GM18499 (cell line): ENCODE data around the gene ADGRD1.

Source experiments
- ATAC-seq: cut with Tn5 transposase; IDR thresholded peaks from one replicate; pipeline ENCODE4 v1.9.1; 2021; ENCODE audit warnings: moderate number of reproducible peaks; ENCODE audit not compliant: insufficient read depth, unreplicated experiment

Gene ADGRD1

DNA sequence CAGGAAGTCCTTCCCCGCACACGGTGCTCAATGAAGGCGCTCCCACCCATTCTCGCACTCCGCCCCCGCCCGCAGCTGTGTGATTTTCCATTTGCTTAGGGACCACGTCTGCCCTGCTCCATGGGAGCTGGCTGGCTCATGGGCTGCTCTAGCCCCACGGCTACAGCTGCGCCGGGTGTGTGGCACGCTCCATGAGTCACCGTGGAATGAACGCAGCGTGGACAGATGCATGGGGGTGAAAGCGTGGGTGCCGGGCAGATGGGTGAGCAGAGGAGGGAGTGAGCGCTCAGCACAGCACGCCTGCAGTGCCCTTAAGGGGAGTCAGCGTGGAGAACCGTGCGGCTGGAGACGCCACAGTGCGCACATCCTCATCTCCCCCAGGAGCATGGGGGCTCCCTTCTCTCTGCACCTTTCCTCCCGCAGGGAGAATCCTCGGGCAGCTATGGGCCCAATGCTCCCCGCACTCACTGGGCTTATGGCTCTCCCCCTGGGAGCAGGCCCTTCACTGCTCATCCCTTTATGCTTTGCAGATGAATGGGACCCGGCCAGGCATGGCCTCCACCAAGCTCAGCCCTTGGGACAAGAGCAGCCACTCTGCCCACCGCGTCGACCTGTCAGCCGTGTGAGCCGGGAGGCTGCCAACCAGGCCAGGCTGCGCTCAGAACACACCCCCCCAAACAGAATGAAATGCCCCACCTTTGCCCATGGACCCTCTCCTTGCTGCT is 185.1 kb downstream of the ADGRD1 start:
- ATAC-seq: no peak

DNA sequence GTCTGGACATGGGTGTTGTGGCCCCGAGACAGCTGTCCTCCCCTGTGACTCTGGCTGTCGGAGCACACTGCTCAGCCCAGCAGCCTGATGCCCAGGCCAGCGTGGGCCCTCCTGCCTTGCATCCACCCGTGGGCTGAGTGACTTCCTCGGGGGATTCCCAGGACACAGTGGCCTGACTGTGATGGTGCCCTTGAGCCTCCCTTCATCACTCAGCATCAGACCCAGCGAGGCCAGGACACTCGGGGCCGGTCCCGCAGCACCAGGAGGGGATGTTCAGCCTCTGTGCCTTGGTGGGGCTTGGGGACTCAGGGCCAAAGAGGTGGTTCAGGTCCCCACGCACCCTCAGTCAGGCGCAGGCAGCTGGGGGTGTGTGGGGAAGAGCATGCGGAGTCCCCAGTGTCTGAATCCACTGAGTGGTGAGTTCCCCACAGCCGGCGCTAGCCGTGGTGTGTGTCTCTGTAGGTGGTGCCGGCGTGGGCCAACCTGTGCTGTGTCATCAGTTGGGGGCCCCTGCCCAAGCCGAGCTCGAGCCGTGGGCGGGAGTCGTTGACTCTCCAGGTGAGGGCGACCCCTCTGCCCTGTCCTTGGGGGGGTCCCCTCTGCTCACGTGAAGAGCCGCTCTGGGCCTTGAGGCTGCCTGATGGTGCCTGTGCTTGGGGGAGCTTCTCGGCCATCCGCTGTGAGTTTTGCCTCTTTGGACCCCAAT is 185.8 kb downstream of the ADGRD1 start:
- ATAC-seq: no peak

DNA sequence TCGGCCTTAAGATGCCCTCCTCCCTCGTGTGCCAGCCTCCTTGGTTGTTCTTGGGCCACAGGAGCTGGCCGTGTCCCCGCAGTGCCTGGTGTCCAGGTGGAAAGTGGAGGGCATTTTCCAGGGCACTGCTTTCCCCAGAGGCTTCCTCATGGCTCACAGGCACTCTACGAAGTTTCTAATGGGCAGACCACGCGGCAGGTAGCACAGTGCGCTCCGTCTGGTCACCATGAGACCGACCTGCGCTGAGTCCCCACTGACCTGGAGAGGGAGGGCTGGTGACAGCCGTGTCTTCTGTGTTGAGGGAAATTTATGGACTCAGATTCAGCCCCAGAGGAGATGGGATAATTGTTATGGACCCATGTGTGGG is 186.3 kb downstream of the ADGRD1 start:
- no peak for ATAC-seq

DNA sequence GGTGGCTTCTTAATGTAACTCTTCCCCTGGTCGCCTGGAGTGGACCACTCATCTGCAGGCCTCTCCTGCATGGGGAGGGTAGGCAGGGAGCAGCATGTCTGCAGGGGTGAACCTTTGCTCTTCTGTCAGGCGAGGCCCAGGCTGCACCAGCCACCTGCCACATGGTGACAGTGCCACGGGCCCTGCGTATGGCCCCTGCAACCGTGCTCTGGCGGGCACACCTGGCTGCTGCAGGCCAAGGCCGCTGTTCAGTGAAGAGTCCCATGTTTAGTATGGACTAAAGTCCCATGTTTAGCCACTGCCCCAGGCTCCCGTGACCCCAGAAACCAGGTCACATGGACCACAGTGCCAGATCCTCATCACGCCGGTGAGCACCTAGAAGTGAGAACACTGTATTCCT is 187.0 kb downstream of the ADGRD1 start:
- ATAC-seq: no peak

DNA sequence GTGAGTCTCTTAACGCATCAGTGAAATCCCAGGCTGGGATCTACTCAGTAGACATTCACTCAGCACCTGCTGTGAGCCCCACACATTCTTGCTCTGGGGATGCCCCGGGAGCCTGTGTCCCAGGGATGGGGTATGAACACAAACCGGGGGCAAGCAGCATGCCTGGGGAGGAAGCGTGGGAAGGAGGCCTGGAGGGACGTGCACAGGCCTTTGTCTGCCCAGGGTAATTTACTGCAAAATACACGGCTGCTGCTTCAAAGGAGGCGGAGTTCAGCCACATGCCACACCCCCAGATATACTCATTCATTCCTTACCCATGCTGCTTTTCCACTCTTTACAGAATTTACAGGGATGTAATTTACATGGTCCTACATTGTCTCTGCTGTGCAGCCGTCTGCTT is 187.8 kb downstream of the ADGRD1 start:
- no peak for ATAC-seq

DNA sequence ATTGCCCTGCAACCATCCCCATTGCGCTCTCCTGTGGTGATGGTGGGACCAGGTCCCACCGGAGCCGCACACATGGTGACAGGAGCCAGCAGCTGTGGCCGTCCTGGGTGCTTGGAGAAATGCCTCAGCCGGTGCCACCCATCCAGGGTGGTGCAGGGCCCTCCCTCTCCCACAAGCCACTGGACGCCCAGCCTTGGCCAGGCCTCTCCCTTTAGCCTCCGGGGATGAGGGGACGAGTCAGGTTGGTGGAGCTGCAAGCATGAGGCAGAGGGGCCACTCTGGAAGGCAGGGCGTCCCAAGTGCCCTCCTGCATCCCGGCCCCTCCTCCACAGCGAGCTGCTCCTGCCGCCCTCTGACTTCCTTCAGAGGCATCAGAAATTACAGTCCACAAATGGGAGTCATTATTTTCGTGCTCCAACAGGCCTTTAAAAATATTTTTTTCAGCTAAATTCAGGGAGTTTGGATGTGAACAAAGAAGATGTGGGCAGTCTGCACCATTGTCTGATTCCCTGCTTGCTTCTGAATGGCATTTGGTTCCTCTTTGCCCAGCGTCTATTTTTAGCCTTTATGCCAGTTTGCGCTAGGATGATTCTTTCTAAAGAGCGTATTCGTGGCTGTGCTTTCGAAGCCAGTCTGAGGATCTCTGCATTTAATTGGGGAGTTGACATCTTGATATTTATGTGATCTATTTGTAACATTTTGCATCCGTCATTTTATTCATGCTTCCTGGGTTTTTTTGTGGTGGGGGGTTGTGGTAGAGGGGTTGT is 189.4 kb downstream of the ADGRD1 start:
- ATAC-seq: no peak

DNA sequence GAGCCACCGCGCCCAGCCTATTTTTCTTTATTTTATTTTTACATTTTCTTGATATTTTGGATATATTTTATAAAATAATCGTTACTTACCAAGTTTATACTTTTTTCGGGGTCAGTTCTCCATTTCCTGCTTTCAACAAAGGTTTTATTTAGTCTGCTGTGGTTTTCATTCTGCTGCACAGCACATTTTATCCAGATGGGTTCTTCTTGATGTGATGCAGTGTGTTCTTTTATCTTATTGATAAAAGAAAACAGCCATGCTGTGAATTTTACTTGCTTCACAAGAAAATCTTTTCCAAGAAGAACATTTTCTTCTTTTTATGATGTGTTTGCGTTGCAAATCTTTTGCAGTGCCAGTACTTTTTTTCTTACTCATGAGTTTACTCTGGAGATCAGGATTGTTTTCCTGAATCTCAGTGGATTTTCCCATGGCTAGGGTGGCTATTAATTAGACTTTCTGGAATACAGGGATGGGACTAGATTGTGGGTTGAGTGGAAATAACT is 192.5 kb downstream of the ADGRD1 start:
- no peak for ATAC-seq

DNA sequence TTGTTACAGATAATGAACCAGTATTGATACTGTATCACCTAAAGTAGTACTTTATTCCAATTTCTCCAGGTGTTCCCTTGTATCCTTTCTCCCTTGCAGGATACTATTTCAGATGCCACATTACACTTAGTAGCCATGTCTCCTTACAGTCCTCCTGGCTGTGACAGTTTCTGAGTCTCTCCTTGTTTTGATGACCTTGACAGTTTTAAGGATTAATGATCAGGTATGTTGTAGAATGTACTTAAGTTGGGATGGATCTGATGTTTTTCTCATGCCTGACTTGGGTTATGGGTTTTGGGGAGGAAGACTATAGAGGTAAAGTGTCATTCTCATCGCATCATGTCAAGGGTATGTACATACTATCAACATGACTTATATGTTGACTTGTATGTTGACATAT is 193.6 kb downstream of the ADGRD1 start:
- ATAC-seq: no peak

DNA sequence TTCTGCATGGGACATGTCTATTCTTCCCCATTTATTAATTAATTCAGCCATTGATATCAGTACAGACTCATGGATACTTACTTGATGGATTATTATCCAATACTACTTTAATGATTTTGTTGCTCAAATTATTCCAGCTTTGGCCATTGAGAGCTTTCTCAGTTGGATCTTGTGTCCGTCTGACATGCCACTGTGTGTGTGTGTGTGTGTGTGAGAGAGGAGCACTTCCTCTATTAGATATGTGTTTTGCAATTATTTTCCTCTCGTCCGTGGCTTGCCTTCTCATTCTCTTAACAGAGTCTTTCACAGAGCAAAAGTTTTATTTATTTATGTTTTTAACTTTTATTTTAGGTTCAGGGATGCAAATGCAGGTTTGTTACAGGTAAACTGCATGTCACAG is 194.2 kb downstream of the ADGRD1 start:
- ATAC-seq: no peak

DNA sequence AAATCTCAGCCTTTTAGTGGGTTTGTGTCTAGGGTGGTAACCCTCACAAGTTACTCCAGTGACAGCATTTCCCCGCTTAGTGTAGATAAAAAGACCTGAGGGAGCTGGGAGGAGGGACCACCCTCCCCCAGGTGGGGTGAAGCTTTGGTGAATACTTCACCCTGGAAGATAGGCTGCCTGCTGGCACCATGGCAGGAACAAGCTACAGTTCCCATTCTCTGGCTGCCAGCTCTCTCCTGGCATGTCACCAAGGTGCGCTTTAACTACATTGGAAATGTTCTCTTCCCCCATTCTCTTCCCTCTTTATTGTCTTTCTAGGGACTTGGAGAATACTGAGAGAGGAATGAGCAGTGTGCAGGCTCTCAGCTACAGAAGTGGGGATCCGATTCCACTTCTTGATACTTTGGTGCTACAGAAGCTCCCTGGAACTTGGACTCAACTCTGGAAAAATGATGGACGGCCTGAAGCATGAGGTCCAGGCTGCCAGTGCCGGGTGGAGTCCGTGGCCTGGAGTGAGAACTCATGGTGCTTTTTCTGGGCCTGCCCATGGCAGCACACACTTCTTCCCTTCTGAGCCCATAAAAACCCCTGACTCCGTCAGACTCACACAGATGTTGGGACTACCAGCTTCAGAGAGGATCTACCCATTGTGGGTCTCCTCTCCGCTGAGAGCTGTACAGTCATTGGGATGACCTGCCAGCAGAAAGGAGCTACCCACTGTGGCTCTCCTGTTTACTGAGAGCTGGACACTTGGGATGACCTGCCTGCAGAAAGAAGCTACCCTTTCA is 198.0 kb downstream of the ADGRD1 start:
- no peak for ATAC-seq

DNA sequence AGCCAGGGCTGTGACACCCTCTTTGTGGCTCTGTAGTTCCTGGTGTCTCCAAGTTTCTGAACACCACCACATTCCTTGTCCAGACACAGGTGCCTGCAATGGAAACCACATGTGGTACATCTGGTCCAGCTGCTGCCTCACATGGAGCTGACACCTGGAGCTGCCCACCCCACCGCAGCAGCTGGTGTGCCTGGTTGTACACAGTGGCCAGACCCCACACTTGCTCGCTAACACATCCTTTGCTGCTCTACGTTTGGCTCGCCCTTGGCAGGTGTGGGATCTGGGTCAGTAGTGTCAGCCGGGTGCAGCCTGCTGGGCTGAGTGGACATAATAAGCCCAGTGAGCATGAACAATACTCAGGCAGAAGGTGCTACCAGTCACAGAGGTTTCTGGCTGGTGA is 198.9 kb downstream of the ADGRD1 start:
- no peak for ATAC-seq

DNA sequence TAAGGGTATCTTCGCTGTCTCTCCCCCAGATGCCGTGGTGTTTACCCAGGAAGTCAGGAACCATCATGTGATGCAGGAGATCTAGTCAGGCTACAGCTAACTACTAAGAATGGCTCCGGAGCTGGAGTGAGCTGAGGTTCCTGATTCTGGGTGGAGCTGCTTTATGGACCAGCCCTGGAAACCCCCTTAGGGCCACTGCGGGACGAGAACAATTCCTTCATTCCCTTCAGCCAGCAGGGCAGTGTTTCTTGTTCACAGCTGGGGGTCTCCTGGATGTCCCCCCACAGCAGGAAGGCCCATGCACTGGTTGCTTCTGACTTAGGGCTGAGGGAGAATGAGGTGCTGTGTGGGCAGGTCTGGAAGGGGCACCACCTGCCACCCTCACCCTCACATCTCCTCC is 199.3 kb downstream of the ADGRD1 start:
- ATAC-seq: no peak

DNA sequence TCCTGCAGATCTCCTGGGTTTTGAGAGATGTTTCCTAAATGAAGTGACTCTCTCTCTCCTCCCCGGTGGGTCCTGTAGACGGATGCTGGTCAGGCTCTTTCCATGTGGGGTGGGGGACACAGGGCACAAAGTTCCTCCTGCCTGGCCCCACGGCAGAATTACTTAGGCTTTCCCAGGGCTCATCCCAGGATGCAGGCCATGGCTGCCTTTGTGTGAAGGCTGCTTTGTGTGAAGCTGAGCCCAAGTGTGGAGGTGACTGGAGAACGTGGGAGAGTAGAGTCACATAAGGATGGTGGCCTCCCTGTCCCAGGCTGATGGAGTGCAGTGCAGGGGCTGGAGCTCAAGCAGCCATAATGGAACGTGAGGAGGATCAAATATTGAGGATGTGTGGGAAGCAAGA is 200.2 kb downstream of the ADGRD1 start:
- ATAC-seq: no peak

DNA sequence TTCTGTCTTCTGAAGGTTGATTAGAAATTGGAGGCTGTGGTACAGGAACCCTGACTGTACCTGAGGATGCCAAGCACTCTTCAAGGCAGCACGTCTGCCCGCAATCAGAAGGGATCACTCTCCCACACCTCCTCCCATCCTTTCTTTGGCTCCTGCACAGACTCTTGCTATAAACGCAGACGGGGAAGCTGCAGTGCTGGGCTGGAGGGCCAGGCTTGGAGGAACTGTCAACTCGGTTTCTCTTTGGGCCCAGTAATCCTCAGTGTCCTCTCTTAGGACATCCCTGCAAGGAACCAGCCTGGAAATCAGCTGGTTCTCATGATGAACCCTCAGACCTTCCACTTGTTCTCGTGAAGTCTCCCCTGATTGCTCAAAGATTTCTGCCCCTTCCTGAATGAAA is 201.4 kb downstream of the ADGRD1 start:
- ATAC-seq: no peak

DNA sequence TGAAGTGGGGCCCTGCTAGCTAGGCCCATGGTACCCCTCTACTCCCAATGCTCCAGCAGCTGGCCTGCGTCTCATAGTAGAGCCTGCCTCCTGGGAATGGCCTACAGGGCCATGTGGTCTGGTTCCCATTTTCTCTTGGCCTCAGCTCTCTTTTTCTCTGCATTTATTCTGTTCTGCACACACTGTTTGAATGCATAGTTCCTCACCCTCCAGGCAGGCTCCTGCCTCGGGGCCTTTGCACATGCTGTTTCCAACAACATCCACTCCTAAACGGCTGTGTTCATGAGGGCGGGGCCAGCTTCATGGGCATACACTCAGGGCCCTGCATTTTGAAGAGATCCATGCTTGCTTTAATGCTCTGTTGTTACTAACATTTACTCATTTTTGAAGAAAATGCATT is 204.0 kb downstream of the ADGRD1 start:
- ATAC-seq: no peak

DNA sequence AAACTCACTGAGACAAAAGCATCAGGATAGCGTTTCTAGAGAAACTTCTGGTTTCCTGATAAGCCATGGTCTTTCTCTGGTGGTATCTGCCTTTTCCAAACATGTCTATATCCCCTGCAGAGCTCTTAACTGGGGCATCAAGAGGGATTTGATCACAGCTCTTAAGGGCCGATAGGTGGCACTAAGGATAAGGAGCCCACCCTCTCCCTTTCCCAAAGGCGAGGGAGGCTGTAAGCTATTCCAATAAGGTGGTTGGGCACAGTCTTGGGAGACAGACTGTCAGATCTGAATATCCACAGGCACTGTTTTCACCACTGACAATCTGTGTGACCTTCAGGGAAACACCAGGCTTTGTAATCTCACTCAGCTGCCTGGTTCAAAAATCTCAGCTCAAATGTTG is 206.0 kb downstream of the ADGRD1 start:
- ATAC-seq: no peak

DNA sequence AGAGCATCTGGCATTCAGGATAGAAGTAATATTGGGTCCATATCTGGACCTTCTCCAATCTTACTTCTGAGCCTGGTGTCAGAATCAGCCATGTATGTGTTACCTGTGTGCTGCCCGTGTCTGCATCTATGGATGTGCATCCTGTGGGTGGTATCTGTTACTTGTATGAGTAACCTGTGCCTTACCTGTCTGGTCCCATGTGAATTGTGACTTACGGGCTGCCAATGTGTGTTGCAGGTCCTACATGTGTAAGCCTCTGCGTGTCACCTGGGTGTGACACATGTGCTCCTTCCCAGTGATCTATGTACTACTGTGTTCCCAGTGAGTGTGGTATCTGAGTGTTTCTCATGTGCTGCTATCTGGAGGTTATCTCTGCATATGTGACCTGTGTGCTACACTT is 208.4 kb downstream of the ADGRD1 start:
- no peak for ATAC-seq

DNA sequence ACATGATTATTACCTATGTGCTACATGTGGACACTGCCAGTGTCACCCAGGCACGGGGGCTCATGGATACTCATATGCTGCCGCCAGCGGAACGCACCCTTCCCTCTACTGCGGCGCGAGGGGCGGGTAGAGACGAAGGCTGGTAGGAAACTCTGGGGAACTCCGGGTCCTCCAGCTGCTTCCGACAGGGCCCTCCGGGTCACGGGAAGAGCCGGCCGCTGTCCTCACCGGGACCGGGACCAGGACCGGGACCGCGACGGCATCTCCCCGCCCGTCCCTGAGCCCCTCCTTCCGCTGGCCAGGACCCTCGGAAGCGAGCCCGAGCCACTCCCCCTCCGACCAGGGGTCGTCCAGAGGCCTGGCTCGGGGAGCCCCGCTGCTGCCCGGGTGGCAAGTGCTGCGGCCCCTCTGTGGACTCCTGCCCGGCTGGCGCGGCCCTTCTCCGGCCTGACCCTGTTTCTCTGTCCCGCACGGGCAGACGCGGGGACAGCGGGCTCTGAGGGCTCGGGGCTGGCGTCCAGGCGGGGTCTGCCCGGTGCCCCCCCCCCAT is 209.6 kb downstream of the ADGRD1 start:
- no peak for ATAC-seq

DNA sequence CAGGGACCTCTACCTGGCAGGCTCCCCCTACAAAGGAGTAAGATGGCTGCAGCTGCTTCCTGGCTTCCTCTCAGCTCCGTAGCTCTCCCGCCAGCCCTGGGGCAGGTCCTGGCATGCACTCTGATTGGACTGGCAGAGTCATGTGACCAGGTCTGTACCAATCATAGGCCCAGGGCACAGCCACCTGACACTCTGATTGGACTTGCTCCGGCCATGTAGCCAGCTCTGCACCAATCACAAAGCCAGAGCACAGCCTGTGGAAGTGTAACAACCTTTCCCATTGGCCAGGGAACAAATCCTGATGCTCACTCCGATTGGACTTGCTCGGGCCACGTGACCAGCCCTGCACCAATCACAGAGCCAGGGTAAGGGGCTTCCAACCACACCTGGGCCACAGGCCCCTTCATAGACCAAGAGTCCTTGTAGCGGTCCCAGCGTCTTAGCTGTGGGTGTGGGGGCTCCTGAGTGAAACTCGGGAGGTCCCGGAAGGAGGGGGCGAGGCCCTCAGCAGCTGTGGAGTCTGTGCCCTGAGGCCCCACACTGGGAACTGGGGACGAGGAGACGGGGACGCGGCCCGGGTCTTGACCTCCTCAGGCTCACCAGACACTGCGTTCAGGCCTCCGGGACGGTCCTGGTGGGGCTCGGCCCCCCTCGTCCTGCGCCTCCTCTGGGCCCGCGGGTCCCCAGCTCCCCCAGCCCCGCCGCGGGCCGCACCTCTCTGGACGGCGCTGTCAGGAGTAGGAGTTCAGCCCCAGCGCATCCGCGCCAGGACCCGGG is 210.6 kb downstream of the ADGRD1 start:
- no peak for ATAC-seq

DNA sequence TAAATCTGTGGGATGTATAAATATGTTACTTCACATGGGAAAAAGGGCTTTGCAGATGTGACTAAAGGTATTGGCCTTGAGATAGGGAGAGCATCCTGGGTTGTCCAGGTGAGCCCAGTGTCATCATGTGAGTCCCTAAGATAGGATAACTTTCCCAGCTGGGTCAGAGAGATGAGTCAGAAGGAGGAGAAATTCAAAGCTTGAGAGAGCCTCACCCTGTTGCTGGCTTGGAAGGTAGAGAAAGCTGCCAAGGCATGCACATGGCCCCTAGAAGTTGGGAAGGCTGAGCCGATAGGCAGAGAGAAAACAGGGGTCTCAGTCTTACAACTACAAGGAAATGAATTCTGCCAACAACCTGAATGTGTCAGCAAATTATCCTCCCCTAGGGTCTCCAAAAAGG is 213.0 kb downstream of the ADGRD1 start:
- ATAC-seq: no peak
